ENCODE data around the gene ATP5MC2.
"Not testable (repeated sequence)": the region's sequence is repeated elsewhere in the genome, so short reads cannot be mapped to it uniquely, and the experiment has no call there.

The ATP5MC2 gene

GRCh38 chr12:53638057-53638456, 37.8 kb downstream of the ATP5MC2 start:
- H4K20me1 ChIP-seq (ENCODE audit: insufficient read depth), result no peaks in the 10 kb centered on the region
- no peaks in the 10 kb centered on the region for H3K4me1 ChIP-seq (ENCODE audit: low read depth, poor library complexity, severe bottlenecking)
- H3K4me3 ChIP-seq (IDR thresholded peaks at IDR 0.05; ENCODE audit: insufficient read depth, low read depth, low read length), result no peak overlapping the region
- H3K27me3 ChIP-seq (ENCODE audit: insufficient read depth, low read depth), result no peaks in the 10 kb centered on the region
- H3K9ac ChIP-seq, result no peak overlapping the region
- no peaks in the 10 kb centered on the region for H3K79me2 ChIP-seq (ENCODE audit: insufficient read depth, low read depth)
- H3K4me2 ChIP-seq, result no peak overlapping the region
- no peak for TF ChIP-seq CTCF (conservative IDR thresholded peaks at IDR 0.05; ENCODE audit: low read depth, low read length)
- no peak overlapping the region for H3K27ac ChIP-seq
- H3K36me3 ChIP-seq (ENCODE audit: insufficient read depth), result no peaks in the 10 kb centered on the region
- H2AFZ ChIP-seq (ENCODE audit: low read depth), result no peak overlapping the region

- Histone ChIP-seq H3K79me2 (ENCODE audit: insufficient read depth, low read depth) (no peaks in the 10 kb centered on the region), H3K4me2 (no peak overlapping the region), H4K20me1 (ENCODE audit: insufficient read depth) (no peaks in the 10 kb centered on the region), H3K36me3 (ENCODE audit: insufficient read depth) (no peaks in the 10 kb centered on the region), H2AFZ (ENCODE audit: low read depth) (no peak overlapping the region), H3K4me1 (ENCODE audit: low read depth, poor library complexity, severe bottlenecking) (no peaks in the 10 kb centered on the region), H3K4me3 (IDR thresholded peaks at IDR 0.05; ENCODE audit: insufficient read depth, low read depth, low read length) (no peak overlapping the region), H3K27ac (no peak overlapping the region), H3K27me3 (ENCODE audit: insufficient read depth, low read depth) (no peaks in the 10 kb centered on the region), H3K9ac (no peak overlapping the region)
- no peak for TF ChIP-seq CTCF (conservative IDR thresholded peaks at IDR 0.05; ENCODE audit: low read depth, low read length)
Observed at GRCh38 chr12:53636641-53637040, 39.2 kb downstream of the ATP5MC2 start.

- H3K4me3 ChIP-seq (IDR thresholded peaks at IDR 0.05; ENCODE audit: insufficient read depth, low read depth, low read length); H3K9ac ChIP-seq; H2AFZ ChIP-seq (ENCODE audit: low read depth); H4K20me1 ChIP-seq (ENCODE audit: insufficient read depth); H3K4me2 ChIP-seq; H3K27me3 ChIP-seq (ENCODE audit: insufficient read depth, low read depth); H3K27ac ChIP-seq; H3K36me3 ChIP-seq (ENCODE audit: insufficient read depth); H3K4me1 ChIP-seq (ENCODE audit: low read depth, poor library complexity, severe bottlenecking); H3K79me2 ChIP-seq (ENCODE audit: insufficient read depth, low read depth): not testable (repeated sequence)
Observed at GRCh38 chr12:53635708-53636107, 40.2 kb downstream of the ATP5MC2 start.

GRCh38 chr12:53631721-53632120, 44.2 kb downstream of the ATP5MC2 start:
- H2AFZ ChIP-seq (ENCODE audit: low read depth), result no peak overlapping the region
- H3K79me2 ChIP-seq (ENCODE audit: insufficient read depth, low read depth), result no peaks in the 10 kb centered on the region
- no peak overlapping the region for H3K9ac ChIP-seq
- H3K4me3 ChIP-seq (IDR thresholded peaks at IDR 0.05; ENCODE audit: insufficient read depth, low read depth, low read length), result no peak overlapping the region
- H3K27ac ChIP-seq, result no peak overlapping the region
- H3K36me3 ChIP-seq (ENCODE audit: insufficient read depth), result no peaks in the 10 kb centered on the region
- no peak for TF ChIP-seq CTCF (conservative IDR thresholded peaks at IDR 0.05; ENCODE audit: low read depth, low read length)
- H3K27me3 ChIP-seq (ENCODE audit: insufficient read depth, low read depth), result no peaks in the 10 kb centered on the region
- H3K4me1 ChIP-seq (ENCODE audit: low read depth, poor library complexity, severe bottlenecking), result peaks cover 10% of the 10 kb centered on the region
- H4K20me1 ChIP-seq (ENCODE audit: insufficient read depth), result no peaks in the 10 kb centered on the region
- H3K4me2 ChIP-seq, result no peak overlapping the region

- no peak overlapping the region for H2AFZ ChIP-seq (ENCODE audit: low read depth)
- H4K20me1 ChIP-seq (ENCODE audit: insufficient read depth), result no peaks in the 10 kb centered on the region
- peaks cover 33% of the 10 kb centered on the region for H3K4me1 ChIP-seq (ENCODE audit: low read depth, poor library complexity, severe bottlenecking)
- H3K79me2 ChIP-seq (ENCODE audit: insufficient read depth, low read depth), result peaks cover 29% of the 10 kb centered on the region
- H3K9ac ChIP-seq, result no peak overlapping the region
- no peaks in the 10 kb centered on the region for H3K36me3 ChIP-seq (ENCODE audit: insufficient read depth)
- no peak overlapping the region for H3K4me2 ChIP-seq
- H3K27me3 ChIP-seq (ENCODE audit: insufficient read depth, low read depth), result no peaks in the 10 kb centered on the region
- no peak for TF ChIP-seq CTCF (conservative IDR thresholded peaks at IDR 0.05; ENCODE audit: low read depth, low read length)
- H3K4me3 ChIP-seq (IDR thresholded peaks at IDR 0.05; ENCODE audit: insufficient read depth, low read depth, low read length), result no peak overlapping the region
- H3K27ac ChIP-seq, result no peak overlapping the region
Observed at GRCh38 chr12:53627919-53628318, 48.0 kb downstream of the ATP5MC2 start.

Data from KMS-11 (cell line).